ENCODE results near the gene NOX5.

The NOX5 gene

GRCh38 chr15:69091654-69092053 lies 77.2 kb downstream of the NOX5 start:
- FAIRE-seq (no peak), DNase-seq (ENCODE audit: insufficient read length, low spot score) (no peak)
- no peak for TF ChIP-seq POLR2A (IDR thresholded peaks at IDR 0.05; ENCODE audit: low read depth, low read length)

DNA sequence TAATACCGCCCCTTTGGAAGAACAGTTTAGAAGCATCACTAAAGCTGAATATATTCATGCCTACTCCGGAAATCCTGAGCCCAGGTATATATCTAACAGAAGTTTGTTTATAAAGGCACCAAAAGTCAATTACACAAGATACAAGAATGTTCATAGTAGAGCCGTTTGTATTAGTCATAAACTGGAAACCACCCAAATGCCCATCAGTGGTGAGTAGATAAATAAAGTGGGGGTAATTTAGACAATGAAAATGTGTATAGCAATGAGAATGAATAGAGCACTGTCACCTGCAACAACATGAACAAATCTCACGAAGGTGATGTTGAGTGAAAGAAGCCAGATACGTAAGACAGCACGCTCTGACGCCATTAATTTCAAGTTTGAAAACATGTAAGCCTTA lies 77.7 kb downstream of the NOX5 start:
- peak; percentile 19 for DNase-seq (ENCODE audit: insufficient read length, low spot score)
- no peak for FAIRE-seq
- TF ChIP-seq POLR2A (IDR thresholded peaks at IDR 0.05; ENCODE audit: low read depth, low read length): no peak

DNA sequence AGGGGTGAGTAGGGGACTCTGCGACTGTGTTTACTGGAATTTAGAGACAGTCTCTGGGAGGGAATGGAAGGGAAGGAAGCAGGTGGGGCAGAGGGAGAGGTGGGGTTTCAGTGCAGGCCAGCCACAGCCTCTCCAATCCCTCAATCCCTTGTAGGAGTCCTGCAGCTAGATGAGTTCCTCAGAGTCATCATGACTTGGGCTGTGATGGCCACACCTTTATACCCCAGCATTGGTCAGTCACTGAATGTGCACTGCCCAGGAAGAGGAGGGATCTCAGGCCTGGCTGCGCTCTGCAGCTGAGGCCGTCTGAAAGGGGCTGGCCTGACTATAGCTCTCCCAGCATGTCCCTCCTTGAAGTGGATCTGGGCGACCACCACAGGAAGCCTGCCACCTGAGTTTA lies 78.6 kb downstream of the NOX5 start:
- FAIRE-seq (peak; percentile 52), DNase-seq (ENCODE audit: insufficient read length, low spot score) (peak; percentile 67)
- no peak for TF ChIP-seq POLR2A (IDR thresholded peaks at IDR 0.05; ENCODE audit: low read depth, low read length)

DNA sequence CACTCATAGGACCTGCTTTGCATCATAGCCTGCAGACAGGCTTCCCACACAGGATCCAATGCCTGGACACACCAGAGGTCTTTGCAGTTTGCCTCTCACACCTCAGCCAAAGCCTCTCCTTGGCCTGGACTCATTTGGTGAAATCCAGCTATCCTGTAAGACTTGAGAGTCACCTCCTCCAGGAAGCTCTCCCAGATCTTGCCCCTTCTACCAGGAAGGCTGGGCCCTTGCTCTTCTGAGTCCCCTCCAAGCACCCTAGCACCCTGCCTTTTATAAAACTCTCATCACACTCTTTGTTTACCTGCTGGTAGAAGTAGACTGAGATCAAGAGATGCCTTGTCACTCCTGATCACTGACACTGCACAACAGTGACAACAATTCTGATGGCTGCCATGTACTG lies 79.1 kb downstream of the NOX5 start:
- TF ChIP-seq POLR2A (IDR thresholded peaks at IDR 0.05; ENCODE audit: low read depth, low read length): no peak
- no peak for FAIRE-seq
- DNase-seq (ENCODE audit: insufficient read length, low spot score): no peak

DNA sequence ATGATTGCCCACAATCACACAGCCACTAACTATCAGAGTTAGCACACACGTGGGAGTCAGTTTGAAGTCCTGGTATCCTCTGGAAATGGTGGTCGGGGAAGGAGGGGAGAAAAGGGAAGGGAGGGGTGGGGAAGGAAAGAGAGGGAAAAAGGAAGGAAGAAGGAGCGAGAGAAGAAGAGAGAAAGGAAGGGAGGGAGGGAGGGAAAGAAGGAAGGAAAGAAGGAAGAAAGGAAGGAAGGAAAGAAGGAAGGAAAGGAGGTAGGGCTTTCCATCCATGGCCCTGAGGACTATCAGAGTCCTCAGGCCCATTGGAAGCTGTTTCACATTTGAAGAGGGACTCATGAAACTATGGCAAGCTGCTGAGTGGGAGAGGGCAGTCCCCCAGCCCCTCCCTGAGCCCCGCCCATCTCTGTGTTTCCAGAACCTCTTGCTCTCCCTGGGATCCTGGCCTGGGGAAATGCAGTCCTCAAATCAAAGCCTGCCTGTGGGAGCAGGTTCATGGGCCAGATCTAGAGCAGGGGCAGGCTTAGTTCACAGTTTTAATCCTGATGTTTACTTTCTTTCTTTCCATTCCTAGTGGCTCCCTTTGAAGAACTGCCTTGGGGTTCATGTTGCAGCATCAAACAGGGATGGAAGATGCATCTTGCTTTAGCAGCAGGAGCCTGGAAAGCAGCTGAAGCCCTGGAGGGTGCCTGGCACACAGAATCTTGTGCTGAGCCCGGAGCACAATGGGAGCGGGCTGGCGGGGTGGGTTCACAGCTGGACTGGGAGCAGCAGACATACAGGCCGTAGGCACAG lies 79.8 kb downstream of the NOX5 start:
- FAIRE-seq (no peak), DNase-seq (ENCODE audit: insufficient read length, low spot score) (no peak)
- no peak for TF ChIP-seq POLR2A (IDR thresholded peaks at IDR 0.05; ENCODE audit: low read depth, low read length)

DNA sequence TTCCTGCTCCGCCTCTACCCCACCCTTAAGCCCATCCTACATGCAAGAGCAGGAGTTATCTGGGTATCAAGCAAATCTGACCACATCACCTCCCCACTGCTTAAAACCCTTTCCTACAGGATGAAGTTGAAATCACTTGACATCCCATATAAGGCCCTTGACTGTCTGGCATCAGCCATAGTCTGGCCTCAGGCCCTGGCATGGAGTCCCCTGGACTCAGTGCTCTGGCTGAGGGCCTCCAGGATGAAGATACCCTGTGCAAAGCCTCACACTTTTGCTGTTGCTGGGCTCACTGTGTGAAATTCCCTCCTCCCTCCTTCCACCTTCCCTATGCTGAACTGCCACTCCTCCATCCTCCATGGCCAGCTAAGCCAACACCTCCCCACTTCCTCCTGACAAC lies 80.8 kb downstream of the NOX5 start:
- TF ChIP-seq POLR2A (IDR thresholded peaks at IDR 0.05; ENCODE audit: low read depth, low read length): no peak

DNA sequence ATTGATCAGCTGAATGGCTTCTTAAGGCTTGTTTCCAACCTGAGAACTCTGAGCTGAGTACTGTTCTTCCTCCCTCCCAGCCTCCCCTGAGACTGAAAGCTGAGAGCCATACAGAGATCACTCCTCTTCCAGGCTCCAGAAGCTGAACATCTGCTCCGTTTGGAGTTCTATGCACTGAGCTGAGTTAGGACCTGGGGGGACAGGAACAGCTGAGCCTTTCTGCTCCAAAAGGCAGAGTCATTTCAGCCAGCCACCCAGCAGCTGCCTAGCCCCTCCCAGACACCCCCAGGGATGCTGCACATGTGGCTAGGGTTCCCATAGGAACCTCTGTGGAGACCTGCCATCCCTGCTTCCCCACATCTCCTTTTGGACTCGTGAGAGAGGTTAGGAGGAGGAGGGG lies 81.7 kb downstream of the NOX5 start:
- FAIRE-seq: no peak
- no peak for DNase-seq (ENCODE audit: insufficient read length, low spot score)
- no peak for TF ChIP-seq POLR2A (IDR thresholded peaks at IDR 0.05; ENCODE audit: low read depth, low read length)

More for the DNA sequence above, 80.8 kb downstream of the NOX5 start:
- DNase-seq (ENCODE audit: insufficient read length, low spot score): no peak
- no peak for FAIRE-seq

DNA sequence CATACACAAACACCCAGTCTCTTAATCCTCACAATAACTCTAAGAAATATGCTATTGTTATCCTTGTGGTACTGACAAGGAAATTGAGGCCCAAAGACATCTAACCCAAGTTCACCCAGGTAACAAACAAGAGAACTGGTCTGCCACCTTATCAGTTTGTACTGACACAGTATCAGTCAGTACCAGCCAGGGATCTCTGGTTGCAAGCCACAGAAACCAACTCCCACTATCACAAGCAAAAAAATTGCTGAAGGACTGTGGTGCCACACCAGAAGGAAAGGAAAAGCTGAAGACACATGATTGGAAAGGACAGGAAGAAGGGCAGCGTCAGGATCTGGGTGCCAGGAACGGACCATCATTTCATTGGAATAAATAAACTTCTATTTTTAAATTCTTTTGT lies 82.1 kb downstream of the NOX5 start:
- no peak for DNase-seq (ENCODE audit: insufficient read length, low spot score)
- no peak for TF ChIP-seq POLR2A (IDR thresholded peaks at IDR 0.05; ENCODE audit: low read depth, low read length)
- FAIRE-seq: no peak

DNA sequence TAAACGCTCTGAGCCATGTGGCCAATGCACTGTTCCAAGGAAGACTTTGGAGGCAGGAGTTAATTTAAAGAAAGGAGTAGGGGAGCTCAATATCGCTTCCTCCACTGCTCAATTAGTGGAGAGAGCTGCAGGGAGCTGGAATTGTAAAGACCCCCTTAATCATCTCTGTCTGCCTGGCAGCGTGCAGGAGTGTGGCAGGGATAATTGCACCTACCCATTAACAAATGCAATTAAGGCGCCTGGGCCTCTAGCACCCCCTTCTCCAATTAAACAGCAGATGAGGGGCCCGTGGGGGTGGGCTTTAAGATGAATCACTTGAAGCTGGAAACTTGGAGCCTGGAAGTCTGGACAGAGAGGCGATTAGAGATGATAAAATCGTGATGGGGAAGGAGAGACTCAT lies 84.3 kb downstream of the NOX5 start:
- no peak for FAIRE-seq
- no peak for DNase-seq (ENCODE audit: insufficient read length, low spot score)
- no peak for TF ChIP-seq POLR2A (IDR thresholded peaks at IDR 0.05; ENCODE audit: low read depth, low read length)

DNA sequence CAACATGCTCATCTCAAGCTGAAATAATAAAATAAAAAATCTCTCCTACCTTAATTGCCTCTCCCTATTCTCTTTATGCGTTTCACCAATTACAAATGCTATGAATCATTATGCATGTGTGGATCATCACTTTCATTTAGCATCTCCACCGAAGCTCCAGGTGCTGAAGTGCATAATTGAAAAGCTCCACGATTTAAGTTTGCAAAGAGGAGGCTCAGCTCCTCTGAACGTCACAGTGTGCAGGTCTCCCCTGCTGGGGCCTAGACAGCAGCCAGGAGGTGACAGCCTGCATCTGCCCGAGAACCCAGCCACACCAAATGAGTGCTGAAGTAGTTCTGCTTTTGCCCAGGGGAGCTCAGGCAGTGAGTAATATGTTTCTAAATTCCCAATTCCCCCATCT lies 85.4 kb downstream of the NOX5 start:
- no peak for TF ChIP-seq POLR2A (IDR thresholded peaks at IDR 0.05; ENCODE audit: low read depth, low read length)
- FAIRE-seq (no peak), DNase-seq (ENCODE audit: insufficient read length, low spot score) (no peak)

- no peak for DNase-seq (ENCODE audit: insufficient read length, low spot score)
- no peak for TF ChIP-seq POLR2A (IDR thresholded peaks at IDR 0.05; ENCODE audit: low read depth, low read length)
- FAIRE-seq: no peak
Measured at GRCh38 chr15:69100821-69101220, 86.3 kb downstream of the NOX5 start.

- FAIRE-seq (no peak), DNase-seq (ENCODE audit: insufficient read length, low spot score) (no peak)
- no peak for TF ChIP-seq POLR2A (IDR thresholded peaks at IDR 0.05; ENCODE audit: low read depth, low read length)
Measured at GRCh38 chr15:69104050-69104750, 89.7 kb downstream of the NOX5 start.

DNA sequence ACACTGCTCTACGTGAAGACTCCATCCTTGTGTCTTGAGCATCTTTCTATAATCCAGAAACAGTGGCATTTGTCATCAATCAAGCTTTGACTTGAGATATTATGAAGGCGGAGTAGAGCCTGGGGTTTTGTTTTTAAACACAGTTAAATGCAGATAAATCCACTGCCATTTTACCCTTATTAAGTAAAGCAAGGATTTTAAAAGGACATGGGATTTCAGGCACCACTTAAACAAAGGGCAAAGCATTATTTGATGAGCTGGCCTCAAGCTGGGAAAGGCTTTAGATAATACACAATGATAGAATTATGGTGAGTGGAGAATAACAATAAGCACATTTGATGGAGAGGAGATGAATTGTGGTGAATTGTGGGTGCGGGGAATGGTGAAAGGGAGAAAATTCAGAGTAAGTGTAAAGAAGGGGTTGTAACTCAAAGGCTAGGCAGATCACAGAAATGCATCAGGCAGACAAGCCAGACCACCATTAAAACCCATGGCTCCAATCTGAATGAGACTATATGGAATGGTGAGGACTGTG lies 91.0 kb downstream of the NOX5 start:
- no peak for TF ChIP-seq POLR2A (IDR thresholded peaks at IDR 0.05; ENCODE audit: low read depth, low read length)
- DNase-seq (ENCODE audit: insufficient read length, low spot score) (no peak), FAIRE-seq (no peak)

DNA sequence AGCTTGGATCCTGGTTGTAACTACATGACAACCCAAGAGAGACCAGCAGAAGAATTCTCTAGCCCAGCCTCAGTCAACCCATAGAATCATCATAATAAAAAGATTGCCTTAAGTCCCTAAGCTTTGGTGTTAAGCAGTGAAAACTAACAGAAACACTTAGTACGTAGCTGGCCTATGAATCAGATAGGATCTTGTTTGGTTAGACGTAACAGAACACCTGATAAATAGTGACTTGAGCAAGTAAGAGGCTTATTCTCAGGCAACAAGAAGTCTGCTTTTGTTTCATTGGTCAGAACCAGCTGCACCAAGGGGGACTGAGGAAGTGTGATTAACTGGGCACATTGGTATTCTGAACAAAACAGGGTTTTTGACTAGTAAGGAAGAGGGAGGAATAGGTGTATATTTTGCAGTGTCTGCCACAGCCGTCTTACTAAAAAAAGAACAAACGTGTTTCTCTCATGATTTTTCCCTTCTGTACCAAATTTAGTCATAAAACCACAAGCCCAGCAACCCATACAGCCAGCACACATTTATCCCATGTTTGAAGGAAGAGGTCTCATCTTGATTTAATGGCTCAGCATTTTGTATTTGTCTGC lies 92.6 kb downstream of the NOX5 start:
- no peak for TF ChIP-seq POLR2A (IDR thresholded peaks at IDR 0.05; ENCODE audit: low read depth, low read length)
- no peak for FAIRE-seq

More for the DNA sequence above, 92.6 kb downstream of the NOX5 start:
- no peak for DNase-seq (ENCODE audit: insufficient read length, low spot score)
